GM12878 (cell line): ENCODE measurements around the gene SCARB1.

Source experiments
- BCLAF1 ChIP-seq: fragments of 450-650 bp; IDR thresholded peaks from 2 replicates; pipeline ENCODE4 v1.6.1; 2017; ENCODE audit warnings: antibody characterized with exemption, mild to moderate bottlenecking, moderate library complexity
- HCFC1 ChIP-seq: fragments of 150-350 bp; IDR thresholded peaks from 2 replicates; pipeline ENCODE4 v1.6.1; 2014; ENCODE audit warnings: low read length
- JUND ChIP-seq: IDR thresholded peaks from 2 replicates; pipeline ENCODE4 v1.6.1; 2012; ENCODE audit warnings: low read depth, mild to moderate bottlenecking, low read length, improper control_type of control experiment, moderate library complexity

GRCh38 chr12:124833693-124834122 lies 30.0 kb downstream of the SCARB1 start:
- TF ChIP-seq JUND (no peak), BCLAF1 (no peak), HCFC1 (no peak)
